DOHH2 (cell line): Measurements from ENCODE around the gene RCOR3.

Experiments used
- H3F3A ChIP-seq: fragments of 200-600 bp; sonication (generic), shearing (Covaris generic); 2 replicates; pipeline ENCODE4 v1.6.0; 2016; ENCODE audit warnings: antibody characterized with exemption, mild to moderate bottlenecking; ENCODE audit not compliant: control insufficient read depth, insufficient read depth
- H3K27ac ChIP-seq: fragments of 200-600 bp; sonication (generic); 2 replicates; pipeline ENCODE4 v1.5.1; 2014; ENCODE audit warnings: low read depth, mild to moderate bottlenecking, low read length, moderate library complexity
- H3K27me3 ChIP-seq: fragments of 200-600 bp; sonication (generic); 2 replicates; pipeline ENCODE4 v1.6.1; 2014; ENCODE audit warnings: mild to moderate bottlenecking, low read length, mixed read lengths; ENCODE audit not compliant: control insufficient read depth
- H3K36me3 ChIP-seq: fragments of 200-600 bp; sonication (generic); 2 replicates; pipeline ENCODE4 v1.6.1; 2014; ENCODE audit warnings: mild to moderate bottlenecking, low read length, moderate library complexity, mixed read lengths; ENCODE audit not compliant: control insufficient read depth
- H3K4me1 ChIP-seq: fragments of 200-600 bp; sonication (generic); 2 replicates; pipeline ENCODE4 v1.6.1; 2014; ENCODE audit warnings: mild to moderate bottlenecking, low read length, mixed read lengths; ENCODE audit not compliant: control insufficient read depth
- H3K4me2 ChIP-seq: fragments of 200-600 bp; sonication (generic); 2 replicates; pipeline ENCODE4 v1.6.0; 2014; ENCODE audit warnings: mild to moderate bottlenecking, low read length, moderate library complexity
- H3K4me3 ChIP-seq: fragments of 200-600 bp; sonication (generic); 2 replicates; pipeline ENCODE4 v1.5.1; 2014; ENCODE audit warnings: mild to moderate bottlenecking, low read length, mixed read lengths
- H3K79me2 ChIP-seq: fragments of 200-600 bp; sonication (generic); 2 replicates; pipeline ENCODE4 v1.6.1; 2014; ENCODE audit warnings: mild to moderate bottlenecking, low read length, mixed read lengths; ENCODE audit not compliant: control insufficient read depth
- H3K9me2 ChIP-seq: fragments of 200-600 bp; sonication (generic); replicated peaks from 2 replicates; pipeline ENCODE4 v1.6.1; 2014; ENCODE audit warnings: mild to moderate bottlenecking, low read length, mixed read lengths; ENCODE audit not compliant: control insufficient read depth
- H3K9me3 ChIP-seq: fragments of 200-600 bp; sonication (generic); 2 replicates; pipeline ENCODE4 v1.6.1; 2014; ENCODE audit warnings: antibody characterized with exemption, low read length, mixed read lengths; ENCODE audit not compliant: control insufficient read depth, insufficient read depth
- H4K20me1 ChIP-seq: fragments of 200-600 bp; sonication (generic); 2 replicates; pipeline ENCODE4 v1.6.0; 2014; ENCODE audit warnings: low read depth, mild to moderate bottlenecking, antibody characterized with exemption, low read length, moderate library complexity; ENCODE audit not compliant: control insufficient read depth, insufficient read depth
- EZH2phosphoT487 ChIP-seq: fragments of 200-600 bp; sonication (generic); IDR thresholded peaks from 2 replicates; pipeline ENCODE4 v1.6.1; 2017; ENCODE audit warnings: borderline replicate concordance, mild to moderate bottlenecking, antibody characterized with exemption, low read length, moderate library complexity, mixed read lengths
- TF ChIP-seq, protein P1 (sequence below): fragments of 200-600 bp; sonication (generic); IDR thresholded peaks from one replicate; pipeline ENCODE4 v1.5.1; 2014; ENCODE audit warnings: antibody characterized with exemption, mild to moderate bottlenecking, low read depth, low read length; ENCODE audit not compliant: poor library complexity, severe bottlenecking

RCOR3 gene

DNA sequence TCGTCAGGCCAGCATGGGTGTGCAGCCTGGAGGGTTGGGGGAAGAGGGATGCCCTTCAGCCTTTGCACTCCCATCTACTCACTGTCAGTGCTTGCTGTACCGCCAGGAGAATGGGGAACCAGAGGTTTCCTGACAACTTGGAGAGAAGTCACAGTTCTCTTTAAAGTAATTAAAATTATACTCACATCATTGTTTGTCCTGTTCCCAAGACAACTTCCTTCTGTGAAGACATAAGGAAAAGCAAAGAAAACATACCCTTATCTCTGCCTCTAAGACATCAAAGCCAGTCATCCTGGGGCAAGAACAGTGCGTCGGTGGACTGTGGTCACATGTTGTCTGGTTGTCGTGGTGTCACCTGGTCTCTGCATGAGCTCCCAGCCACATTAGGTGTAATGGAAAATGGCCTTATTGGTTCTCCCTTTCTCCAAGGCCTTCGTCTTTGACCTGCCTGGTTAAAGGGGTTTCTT lies 85.0 kb downstream of the RCOR3 start:
- Histone ChIP-seq H3K9me2 (no peaks in the 10 kb centered on the region), H3K36me3 (peaks cover 13% of the 10 kb centered on the region), H4K20me1 (no peaks in the 10 kb centered on the region), H3F3A (no peaks in the 10 kb centered on the region), H3K4me2 (no peak overlapping the region), H3K4me3 (no peak overlapping the region), H3K79me2 (peaks cover 93% of the 10 kb centered on the region), H3K27ac (no peak overlapping the region), H3K4me1 (peaks cover 34% of the 10 kb centered on the region), H3K27me3 (no peaks in the 10 kb centered on the region), H3K9me3 (no peaks in the 10 kb centered on the region)
- TF ChIP-seq, protein P1, sequence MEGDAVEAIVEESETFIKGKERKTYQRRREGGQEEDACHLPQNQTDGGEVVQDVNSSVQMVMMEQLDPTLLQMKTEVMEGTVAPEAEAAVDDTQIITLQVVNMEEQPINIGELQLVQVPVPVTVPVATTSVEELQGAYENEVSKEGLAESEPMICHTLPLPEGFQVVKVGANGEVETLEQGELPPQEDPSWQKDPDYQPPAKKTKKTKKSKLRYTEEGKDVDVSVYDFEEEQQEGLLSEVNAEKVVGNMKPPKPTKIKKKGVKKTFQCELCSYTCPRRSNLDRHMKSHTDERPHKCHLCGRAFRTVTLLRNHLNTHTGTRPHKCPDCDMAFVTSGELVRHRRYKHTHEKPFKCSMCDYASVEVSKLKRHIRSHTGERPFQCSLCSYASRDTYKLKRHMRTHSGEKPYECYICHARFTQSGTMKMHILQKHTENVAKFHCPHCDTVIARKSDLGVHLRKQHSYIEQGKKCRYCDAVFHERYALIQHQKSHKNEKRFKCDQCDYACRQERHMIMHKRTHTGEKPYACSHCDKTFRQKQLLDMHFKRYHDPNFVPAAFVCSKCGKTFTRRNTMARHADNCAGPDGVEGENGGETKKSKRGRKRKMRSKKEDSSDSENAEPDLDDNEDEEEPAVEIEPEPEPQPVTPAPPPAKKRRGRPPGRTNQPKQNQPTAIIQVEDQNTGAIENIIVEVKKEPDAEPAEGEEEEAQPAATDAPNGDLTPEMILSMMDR, result no peak
- no peak for TF ChIP-seq EZH2phosphoT487

DNA sequence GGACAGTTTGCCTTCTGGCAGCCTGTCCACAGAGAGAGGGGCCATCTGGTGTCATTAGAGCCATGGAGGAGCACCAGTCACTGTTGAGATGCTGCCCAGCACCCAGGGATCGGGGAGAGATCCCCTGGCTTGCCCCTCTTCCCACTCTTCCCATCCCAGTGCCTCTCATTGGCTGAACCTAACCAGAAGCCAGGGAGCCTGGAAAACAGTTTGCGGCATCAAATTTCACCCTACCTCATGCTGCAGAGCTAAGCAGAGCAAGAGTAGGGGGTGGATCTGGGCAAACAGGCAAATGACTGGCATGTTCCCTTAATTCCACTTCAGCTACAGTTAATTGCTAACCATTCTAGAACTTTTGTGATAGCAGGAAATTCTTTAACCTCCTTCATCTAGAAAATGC lies 86.6 kb downstream of the RCOR3 start:
- Histone ChIP-seq H3F3A (no peaks in the 10 kb centered on the region), H3K4me2 (no peak overlapping the region), H3K4me3 (no peak overlapping the region), H3K27me3 (no peaks in the 10 kb centered on the region), H3K9me2 (no peaks in the 10 kb centered on the region), H3K9me3 (no peaks in the 10 kb centered on the region), H4K20me1 (no peaks in the 10 kb centered on the region), H3K79me2 (peaks cover 93% of the 10 kb centered on the region), H3K36me3 (peaks cover 7% of the 10 kb centered on the region), H3K4me1 (peaks cover 28% of the 10 kb centered on the region), H3K27ac (no peak overlapping the region)
- TF ChIP-seq, protein P1, result no peak
- no peak for TF ChIP-seq EZH2phosphoT487

DNA sequence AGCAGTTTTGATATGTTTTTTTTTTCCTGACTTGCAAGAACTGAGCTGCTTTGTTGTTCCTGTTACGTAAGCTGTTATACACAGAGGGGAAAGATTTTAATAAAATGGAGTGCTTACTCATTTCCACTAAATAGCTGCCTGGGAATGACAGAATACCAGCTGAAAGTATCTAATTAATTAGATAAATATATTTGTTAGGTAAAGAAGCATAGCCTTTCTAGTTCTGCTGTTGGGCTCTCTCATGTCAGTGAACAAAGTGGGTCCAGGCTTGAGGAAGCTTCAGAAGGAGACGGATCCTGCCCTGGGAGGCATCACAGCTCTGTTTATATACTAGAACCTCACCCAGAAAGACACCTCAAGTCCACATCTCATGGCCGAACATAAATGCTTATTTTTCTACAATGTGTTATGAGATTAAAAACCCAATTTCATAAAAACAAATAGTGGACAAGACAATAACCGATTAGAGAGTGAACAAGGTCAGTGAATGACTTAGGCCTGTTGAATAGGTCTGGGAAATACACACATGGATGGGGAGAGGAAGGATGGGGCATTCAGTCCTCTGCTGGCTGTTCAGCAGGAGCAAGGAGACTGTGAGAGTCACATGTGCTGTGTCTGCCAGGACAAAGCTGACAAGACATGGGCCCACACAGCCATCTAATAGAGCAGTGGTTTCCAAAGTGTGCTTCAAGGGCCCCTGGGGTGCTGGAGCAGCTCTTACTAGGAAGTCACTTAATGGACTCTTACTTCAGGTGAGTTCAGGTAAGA lies 88.1 kb downstream of the RCOR3 start:
- TF ChIP-seq, protein P1, result no peak
- no peak for TF ChIP-seq EZH2phosphoT487

More for the DNA sequence above, 88.1 kb downstream of the RCOR3 start:
- Histone ChIP-seq H3K9me2 (no peaks in the 10 kb centered on the region), H3K4me1 (peaks cover 13% of the 10 kb centered on the region), H3K4me3 (no peak overlapping the region), H3F3A (no peaks in the 10 kb centered on the region), H3K79me2 (peaks cover 89% of the 10 kb centered on the region), H3K27ac (no peak overlapping the region), H3K36me3 (peaks cover 7% of the 10 kb centered on the region), H3K27me3 (no peaks in the 10 kb centered on the region), H4K20me1 (no peaks in the 10 kb centered on the region), H3K4me2 (no peak overlapping the region), H3K9me3 (0 out of 2 replicates have a peak, but pooled peaks cover 4% of the 10 kb centered on the region)
